ENCODE measurements around the gene LAMA3.
"Not testable (repeated sequence)": the region's sequence is repeated elsewhere in the genome, so short reads cannot be mapped to it uniquely, and the experiment has no call there.

LAMA3 gene

GRCh38 chr18:23732439-23732838 is 43.2 kb downstream of the LAMA3 start:
- DNase-seq (ENCODE audit: low spot score), result no peak

- not testable (repeated sequence) for DNase-seq (ENCODE audit: low spot score)
These were observed 44.0 kb downstream of the LAMA3 start for GRCh38 chr18:23733265-23733664.

- DNase-seq (ENCODE audit: low spot score), result no peak
These were observed 44.6 kb downstream of the LAMA3 start for GRCh38 chr18:23733895-23734294.

GRCh38 chr18:23735021-23735464 is 45.8 kb downstream of the LAMA3 start:
- DNase-seq (ENCODE audit: low spot score), result no peak

- DNase-seq (ENCODE audit: low spot score), result no peak
These were observed 48.3 kb downstream of the LAMA3 start for GRCh38 chr18:23737578-23737977.

GRCh38 chr18:23738151-23738550 is 48.9 kb downstream of the LAMA3 start:
- no peak for DNase-seq (ENCODE audit: low spot score)

- DNase-seq (ENCODE audit: low spot score), result no peak
These were observed 49.3 kb downstream of the LAMA3 start for GRCh38 chr18:23738575-23738974.

- DNase-seq (ENCODE audit: low spot score), result no peak
These were observed 51.0 kb downstream of the LAMA3 start for GRCh38 chr18:23740105-23740830.

GRCh38 chr18:23741967-23742366 is 52.7 kb downstream of the LAMA3 start:
- not testable (repeated sequence) for DNase-seq (ENCODE audit: low spot score)

- DNase-seq (ENCODE audit: low spot score), result no peak
These were observed 54.6 kb downstream of the LAMA3 start for GRCh38 chr18:23743733-23744333.

GRCh38 chr18:23745366-23745765 is 56.1 kb downstream of the LAMA3 start:
- DNase-seq (ENCODE audit: low spot score), result no peak

GRCh38 chr18:23746851-23747250 is 57.6 kb downstream of the LAMA3 start:
- no peak for DNase-seq (ENCODE audit: low spot score)

- no peak for DNase-seq (ENCODE audit: low spot score)
These were observed 63.1 kb downstream of the LAMA3 start for GRCh38 chr18:23752363-23752762.

- no peak for DNase-seq (ENCODE audit: low spot score)
These were observed 63.5 kb downstream of the LAMA3 start for GRCh38 chr18:23752796-23753195.

- DNase-seq (ENCODE audit: low spot score), result no peak
These were observed 67.6 kb downstream of the LAMA3 start for GRCh38 chr18:23756590-23757436.

- DNase-seq (ENCODE audit: low spot score), result no peak
These were observed 68.1 kb downstream of the LAMA3 start for GRCh38 chr18:23757437-23757733.

GRCh38 chr18:23758281-23758680 is 69.0 kb downstream of the LAMA3 start:
- DNase-seq (ENCODE audit: low spot score), result no peak

GRCh38 chr18:23761941-23762340 is 72.7 kb downstream of the LAMA3 start:
- DNase-seq (ENCODE audit: low spot score), result no peak

GRCh38 chr18:23763343-23763742 is 74.1 kb downstream of the LAMA3 start:
- no peak for DNase-seq (ENCODE audit: low spot score)

- no peak for DNase-seq (ENCODE audit: low spot score)
These were observed 76.7 kb downstream of the LAMA3 start for GRCh38 chr18:23765931-23766330.

- no peak for DNase-seq (ENCODE audit: low spot score)
These were observed 83.2 kb downstream of the LAMA3 start for GRCh38 chr18:23772327-23773024.

- no peak for DNase-seq (ENCODE audit: low spot score)
These were observed 87.1 kb downstream of the LAMA3 start for GRCh38 chr18:23776306-23776705.
